ENCODE data around the gene ADRA2B.

The ADRA2B gene

DNA sequence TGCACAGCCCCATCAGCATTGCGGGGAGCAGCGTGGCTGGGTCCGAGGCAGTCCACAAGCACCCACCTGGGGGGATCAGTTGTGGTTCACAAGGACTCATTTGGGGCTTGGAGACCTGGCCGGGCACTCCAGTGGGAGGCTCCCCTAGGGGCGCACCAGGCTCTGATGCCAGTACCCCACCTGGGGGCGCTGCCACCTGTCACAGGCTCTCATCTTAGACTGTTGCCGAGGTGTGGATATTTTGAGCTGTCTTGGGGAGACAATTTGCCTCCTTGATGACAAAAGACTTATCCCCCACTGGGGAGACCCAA lies 3.0 kb downstream of the ADRA2B start:
- no peak for DNase-seq (ENCODE audit: low spot score)
- in situ Hi-C loops (cut with MboI; ENCODE audit: low pct_unique_long_range_greater_than_20kb, low sequenced_read_pairs, unreplicated experiment) = no loop called here
- TF ChIP-seq, protein P1, sequence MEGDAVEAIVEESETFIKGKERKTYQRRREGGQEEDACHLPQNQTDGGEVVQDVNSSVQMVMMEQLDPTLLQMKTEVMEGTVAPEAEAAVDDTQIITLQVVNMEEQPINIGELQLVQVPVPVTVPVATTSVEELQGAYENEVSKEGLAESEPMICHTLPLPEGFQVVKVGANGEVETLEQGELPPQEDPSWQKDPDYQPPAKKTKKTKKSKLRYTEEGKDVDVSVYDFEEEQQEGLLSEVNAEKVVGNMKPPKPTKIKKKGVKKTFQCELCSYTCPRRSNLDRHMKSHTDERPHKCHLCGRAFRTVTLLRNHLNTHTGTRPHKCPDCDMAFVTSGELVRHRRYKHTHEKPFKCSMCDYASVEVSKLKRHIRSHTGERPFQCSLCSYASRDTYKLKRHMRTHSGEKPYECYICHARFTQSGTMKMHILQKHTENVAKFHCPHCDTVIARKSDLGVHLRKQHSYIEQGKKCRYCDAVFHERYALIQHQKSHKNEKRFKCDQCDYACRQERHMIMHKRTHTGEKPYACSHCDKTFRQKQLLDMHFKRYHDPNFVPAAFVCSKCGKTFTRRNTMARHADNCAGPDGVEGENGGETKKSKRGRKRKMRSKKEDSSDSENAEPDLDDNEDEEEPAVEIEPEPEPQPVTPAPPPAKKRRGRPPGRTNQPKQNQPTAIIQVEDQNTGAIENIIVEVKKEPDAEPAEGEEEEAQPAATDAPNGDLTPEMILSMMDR (IDR thresholded peaks at IDR 0.05; ENCODE audit: extremely low read depth, insufficient read depth, missing control alignments) = peak; percentile 30

DNA sequence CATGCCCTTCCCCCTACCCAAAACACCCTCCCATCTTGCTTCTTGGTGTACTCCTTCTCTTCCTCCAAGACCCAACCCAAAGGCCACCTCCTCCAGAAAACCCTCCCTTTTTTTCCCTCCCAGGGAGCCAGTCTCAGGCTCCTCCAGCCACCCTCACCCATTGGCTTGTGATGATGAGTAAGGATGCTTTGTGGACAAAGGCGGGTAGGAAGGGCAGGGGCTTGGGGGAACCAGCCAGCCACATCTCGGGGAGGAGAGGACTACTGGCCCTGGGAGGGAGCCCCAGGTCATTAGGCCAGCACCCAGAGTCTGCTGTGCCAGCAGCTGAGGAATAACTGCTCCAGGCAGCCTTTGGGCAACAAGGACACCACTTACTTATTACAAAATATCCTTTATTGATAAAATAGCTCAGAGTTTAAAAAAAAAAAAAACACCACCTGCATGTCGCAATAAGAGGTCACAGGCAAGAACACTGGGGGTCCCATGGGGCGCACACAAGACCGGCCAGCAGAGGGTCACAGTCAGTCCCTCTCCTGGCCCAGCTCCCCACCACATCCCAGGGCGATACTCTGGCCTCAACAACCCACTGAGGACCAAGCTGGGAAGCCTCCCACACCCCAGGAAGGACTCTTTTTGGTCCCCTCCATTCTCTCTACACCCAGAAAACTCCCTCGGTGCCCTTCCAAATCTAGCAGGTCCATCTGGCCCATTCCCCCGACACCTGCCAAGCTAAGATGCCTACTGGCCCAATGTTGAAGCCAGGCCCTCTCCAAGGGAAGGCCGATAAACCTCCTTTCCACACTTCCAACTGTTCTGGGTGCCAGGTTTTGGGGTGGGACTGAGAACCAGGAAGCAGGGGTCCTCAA lies 3.6 kb downstream of the ADRA2B start:
- in situ Hi-C loops (cut with MboI; ENCODE audit: low pct_unique_long_range_greater_than_20kb, low sequenced_read_pairs, unreplicated experiment) = no loop called here

DNA sequence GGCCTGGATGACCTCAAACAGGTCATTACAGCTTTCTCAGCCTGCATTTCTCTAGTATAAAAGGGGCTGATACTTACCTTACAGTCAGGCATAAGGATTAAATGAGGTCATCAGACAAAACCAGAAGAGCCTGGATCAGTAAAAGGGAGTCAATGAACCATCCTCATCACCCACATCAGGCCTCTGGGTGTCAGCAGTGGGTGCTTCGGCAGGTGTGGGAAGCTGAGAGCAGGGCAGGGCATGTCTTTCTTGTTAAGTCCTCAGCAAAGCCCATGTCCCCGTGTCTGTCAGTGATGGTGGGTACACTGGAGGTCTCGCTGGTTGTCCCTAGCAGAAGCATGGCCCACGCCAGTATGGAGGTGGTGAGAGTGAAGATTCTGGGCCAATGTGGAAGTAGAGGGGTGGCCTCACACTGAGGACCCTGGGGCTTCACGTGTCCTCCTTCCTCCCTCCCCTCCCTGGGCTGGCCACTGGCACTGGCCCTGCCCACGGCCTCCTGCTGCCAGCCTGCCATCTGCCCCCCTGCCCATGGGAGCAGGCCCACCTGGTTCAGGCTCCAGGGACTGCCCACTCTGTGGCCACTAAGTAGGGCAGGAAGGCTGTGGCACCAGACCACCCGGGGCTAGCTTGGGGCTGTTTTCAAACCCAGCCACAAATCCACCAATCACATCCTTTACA lies 4.4 kb downstream of the ADRA2B start:
- no peak for DNase-seq (ENCODE audit: low spot score)
- TF ChIP-seq, protein P1 (IDR thresholded peaks at IDR 0.05; ENCODE audit: extremely low read depth, insufficient read depth, missing control alignments) = no peak
- in situ Hi-C loops (cut with MboI; ENCODE audit: low pct_unique_long_range_greater_than_20kb, low sequenced_read_pairs, unreplicated experiment) = no loop called here

More for the DNA sequence above, 3.6 kb downstream of the ADRA2B start:
- TF ChIP-seq, protein P1 (IDR thresholded peaks at IDR 0.05; ENCODE audit: extremely low read depth, insufficient read depth, missing control alignments) = no peak
- DNase-seq (ENCODE audit: low spot score) = no peak

DNA sequence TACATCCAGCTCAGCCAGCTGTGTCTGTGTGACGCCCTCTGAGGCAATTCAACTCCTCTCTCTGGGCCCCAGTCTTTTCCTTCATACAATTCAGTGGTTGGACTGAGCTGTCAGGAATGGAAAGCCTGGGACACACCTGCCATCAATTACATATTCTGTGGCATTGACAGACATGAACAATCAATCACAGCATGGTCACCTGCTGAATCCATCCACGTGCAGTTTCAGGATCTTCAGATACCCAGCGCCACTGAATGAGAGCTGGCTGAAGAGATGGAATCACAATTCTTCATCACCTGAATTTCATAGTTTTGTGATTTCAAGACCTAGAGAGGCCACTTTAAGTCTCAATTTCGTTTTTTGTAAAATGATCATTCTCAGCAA lies 5.1 kb downstream of the ADRA2B start:
- DNase-seq (ENCODE audit: low spot score) = no peak
- in situ Hi-C loops (cut with MboI; ENCODE audit: low pct_unique_long_range_greater_than_20kb, low sequenced_read_pairs, unreplicated experiment) = no loop called here
- TF ChIP-seq, protein P1 (IDR thresholded peaks at IDR 0.05; ENCODE audit: extremely low read depth, insufficient read depth, missing control alignments) = no peak

DNA sequence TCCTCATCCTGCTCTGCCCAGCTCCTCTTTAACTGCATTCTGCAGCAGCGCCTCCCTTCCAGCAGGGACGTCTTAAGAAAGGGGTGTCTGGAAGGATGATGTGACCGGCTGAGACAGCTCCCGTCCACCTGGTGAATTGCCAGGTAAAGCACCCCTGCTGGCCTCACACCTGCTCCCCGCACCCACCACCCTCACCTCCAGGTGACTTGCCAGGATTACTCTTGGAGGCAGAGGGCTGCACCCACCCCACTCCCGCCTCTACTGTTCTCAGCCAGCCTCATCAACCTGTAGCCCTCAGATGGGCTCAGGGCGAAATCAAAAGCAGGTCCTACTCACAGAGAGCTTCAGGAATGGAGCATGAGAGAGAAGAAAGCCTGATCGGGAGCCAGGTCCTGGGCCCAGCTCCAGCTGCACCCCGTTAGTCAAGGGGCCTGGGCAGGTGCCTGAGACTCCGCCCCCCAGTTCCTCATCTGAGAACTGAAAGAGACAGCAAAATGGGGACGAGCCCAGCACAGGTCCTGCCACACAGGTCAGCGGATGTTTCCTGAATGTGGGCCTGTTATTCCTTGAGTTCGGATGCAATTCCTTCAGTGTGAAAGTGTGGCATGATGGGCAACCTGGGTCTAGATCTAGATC lies 5.6 kb downstream of the ADRA2B start:
- in situ Hi-C loops (cut with MboI; ENCODE audit: low pct_unique_long_range_greater_than_20kb, low sequenced_read_pairs, unreplicated experiment) = no loop called here
- DNase-seq (ENCODE audit: low spot score) = no peak
- TF ChIP-seq, protein P1 (IDR thresholded peaks at IDR 0.05; ENCODE audit: extremely low read depth, insufficient read depth, missing control alignments) = no peak

DNA sequence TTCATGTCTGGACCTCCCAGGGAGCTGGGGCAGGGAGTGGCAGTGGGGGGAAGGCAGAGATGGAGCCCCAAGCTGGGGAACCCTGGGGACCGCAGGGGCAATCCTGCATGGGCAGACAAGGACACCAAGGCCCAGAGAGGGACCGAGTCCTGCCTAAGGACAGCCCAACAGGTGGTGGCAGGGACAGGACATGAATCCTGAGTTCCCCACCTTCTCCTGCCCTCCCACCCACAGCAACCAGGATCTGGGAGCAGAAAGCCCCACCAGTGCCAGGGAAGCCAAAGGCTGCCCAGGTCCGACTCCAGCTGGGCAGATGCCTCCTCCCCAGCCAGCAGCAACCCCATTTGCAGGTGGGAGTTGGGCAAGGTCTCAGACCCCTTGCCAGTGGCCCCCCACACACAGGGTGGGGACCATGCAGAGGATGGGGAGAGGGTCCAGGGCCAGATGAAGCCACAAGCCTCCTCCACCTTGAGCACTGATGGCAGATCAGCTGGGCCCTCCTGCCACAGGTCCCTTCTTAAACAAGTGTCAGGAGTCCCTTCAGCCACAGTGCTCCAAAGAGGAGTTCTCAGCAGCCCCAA lies 6.3 kb downstream of the ADRA2B start:
- TF ChIP-seq, protein P1 (IDR thresholded peaks at IDR 0.05; ENCODE audit: extremely low read depth, insufficient read depth, missing control alignments) = no peak
- in situ Hi-C loops (cut with MboI; ENCODE audit: low pct_unique_long_range_greater_than_20kb, low sequenced_read_pairs, unreplicated experiment) = no loop called here
- DNase-seq (ENCODE audit: low spot score) = no peak
